H1 (cell line): Measurements from ENCODE around the gene LAP3. TPM values are rescaled to one million over a fixed set of nuclear protein-coding genes. Genes with fewer than 3 reads are reported as not detected.

Experiments
- POLR2AphosphoS5 ChIP-seq: IDR thresholded peaks from 2 replicates; pipeline ENCODE4 v1.6.1; 2011; ENCODE audit warnings: low read depth, low read length
- polyA plus RNA-seq, 7 experiments: library from polyadenylated mRNA; depleted of rRNA in 3 of 7; stranded (reverse) in 5 of 7; unstranded in 2 of 7; fragments of >200 nt in 5 of 7; fragments of 200-250 nt in 2 of 7; gene quantifications; 1 replicate in 5 of 7; 2 replicates in 1 of 7; 4 replicates in 1 of 7; pipeline versions ENCODE4 v1.2.1 to v1.2.3, GENCODE V29; 2011 to 2013; ENCODE audit warnings: missing spikeins in 2 of 7, mixed read lengths in 2 of 7
- total RNA-seq: library from RNA; stranded (reverse); fragmentation: NEBNext Ultra II Directional; extraction: Animal tissue kit (Norgen Biotek cat#: 25700); gene quantifications from 2 replicates; pipeline ENCODE4 v1.2.1, GENCODE V29; 2021
- TF ChIP-seq, protein P1 (sequence below), 3 experiments: IDR thresholded peaks; 1 replicate in 2 of 3; 2 replicates in 1 of 3; pipeline versions ENCODE4 v1.5.1 to v1.6.1; 2011; ENCODE audit warnings: low read length in 3 of 3, mild to moderate bottlenecking in 3 of 3, inconsistent platforms in 2 of 3, low read depth in 1 of 3, moderate library complexity in 1 of 3; ENCODE audit not compliant: insufficient read depth in 1 of 3; ENCODE audit errors: control extremely low read depth in 1 of 3

LAP3 gene
- total and polyA plus RNA-seq, 2 of the 8 experiments (the other 6 are each of a cell fraction or from before 2014, with no cell fraction given), result 28.3 to 50.9 TPM

- TF ChIP-seq, protein P1, sequence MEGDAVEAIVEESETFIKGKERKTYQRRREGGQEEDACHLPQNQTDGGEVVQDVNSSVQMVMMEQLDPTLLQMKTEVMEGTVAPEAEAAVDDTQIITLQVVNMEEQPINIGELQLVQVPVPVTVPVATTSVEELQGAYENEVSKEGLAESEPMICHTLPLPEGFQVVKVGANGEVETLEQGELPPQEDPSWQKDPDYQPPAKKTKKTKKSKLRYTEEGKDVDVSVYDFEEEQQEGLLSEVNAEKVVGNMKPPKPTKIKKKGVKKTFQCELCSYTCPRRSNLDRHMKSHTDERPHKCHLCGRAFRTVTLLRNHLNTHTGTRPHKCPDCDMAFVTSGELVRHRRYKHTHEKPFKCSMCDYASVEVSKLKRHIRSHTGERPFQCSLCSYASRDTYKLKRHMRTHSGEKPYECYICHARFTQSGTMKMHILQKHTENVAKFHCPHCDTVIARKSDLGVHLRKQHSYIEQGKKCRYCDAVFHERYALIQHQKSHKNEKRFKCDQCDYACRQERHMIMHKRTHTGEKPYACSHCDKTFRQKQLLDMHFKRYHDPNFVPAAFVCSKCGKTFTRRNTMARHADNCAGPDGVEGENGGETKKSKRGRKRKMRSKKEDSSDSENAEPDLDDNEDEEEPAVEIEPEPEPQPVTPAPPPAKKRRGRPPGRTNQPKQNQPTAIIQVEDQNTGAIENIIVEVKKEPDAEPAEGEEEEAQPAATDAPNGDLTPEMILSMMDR (IDR thresholded peaks at IDR 0.05; ENCODE audit: control extremely low read depth in 1 of 3, insufficient read depth in 1 of 3, low read depth in 1 of 3, low read length in 3 of 3), result peak; percentile 82 to 88 (median 88)
- no peak for TF ChIP-seq POLR2AphosphoS5
These were observed 60.0 kb downstream of the LAP3 start (continued) for GRCh38 chr4:17636696-17637622.
